K562 (cell line): Measurements from ENCODE around the gene ZNF296. TPM values are rescaled to one million over a fixed set of nuclear protein-coding genes. Genes with fewer than 3 reads are reported as not detected.
A peak's percentile ranks its signal among the peaks of the same experiment; 100 is the strongest.

Experiments used
- ARID1B ChIP-seq: fragments of 450-650 bp; IDR thresholded peaks from 2 replicates; pipeline ENCODE4 v1.6.1; 2016; ENCODE audit warnings: antibody characterized with exemption, mild to moderate bottlenecking, inconsistent platforms
- ATF2 ChIP-seq: sonication (generic); formaldehyde crosslinking; IDR thresholded peaks from 2 replicates; pipeline ENCODE4 v1.8.1; 2022; ENCODE audit warnings: missing genetic modification reagents
- CBFA2T2 ChIP-seq: fragments of 450-650 bp; conservative IDR thresholded peaks from 2 replicates; pipeline ENCODE4 v1.6.1; 2017; ENCODE audit warnings: mild to moderate bottlenecking
- CSDE1 ChIP-seq, 2 experiments: fragments of 450-650 bp; IDR thresholded peaks; 2 replicates each; pipeline ENCODE4 v1.6.1; 2016; ENCODE audit warnings: mild to moderate bottlenecking in 1 of 2
- CXXC5 ChIP-seq: fragments of 250-450 bp; sonication (Bioruptor Pico); IDR thresholded peaks from 2 replicates; pipeline ENCODE4 v1.8.0; 2022; ENCODE audit warnings: inconsistent platforms, mild to moderate bottlenecking, moderate library complexity
- GABPB1 ChIP-seq: sonication (generic); formaldehyde crosslinking; IDR thresholded peaks from 2 replicates; pipeline ENCODE4 v1.8.0; 2022; ENCODE audit warnings: mild to moderate bottlenecking, missing genetic modification reagents
- KAT7 ChIP-seq: sonication (generic); formaldehyde crosslinking; IDR thresholded peaks from 2 replicates; pipeline ENCODE4 v1.8.0; 2022; ENCODE audit warnings: missing genetic modification reagents, mild to moderate bottlenecking, borderline replicate concordance
- KDM5B ChIP-seq: fragments of 200-600 bp; sonication (generic); IDR thresholded peaks from 2 replicates; pipeline ENCODE4 v1.6.1; 2012; ENCODE audit warnings: low read depth, mild to moderate bottlenecking, moderate library complexity, low read length, control low read depth, inconsistent platforms; ENCODE audit not compliant: insufficient replicate concordance
- MTF1 ChIP-seq: fragments of 250-450 bp; sonication (Bioruptor Pico); IDR thresholded peaks from 2 replicates; pipeline ENCODE4 v1.9.0; 2021; ENCODE audit warnings: moderate library complexity, mild to moderate bottlenecking, inconsistent platforms, borderline replicate concordance
- NFE2L1 ChIP-seq: fragments of 450-650 bp; IDR thresholded peaks from 2 replicates; pipeline ENCODE4 v1.6.1; 2016; ENCODE audit warnings: missing genetic modification characterization, low read depth, mild to moderate bottlenecking, missing compliant biosample characterization, moderate library complexity, borderline replicate concordance
- PBX2 ChIP-seq, 2 experiments: IDR thresholded peaks in 1 of 2; conservative IDR thresholded peaks in 1 of 2; 2 replicates each; pipeline ENCODE4 v1.6.1; 2016; ENCODE audit warnings: low read depth in 2 of 2, mild to moderate bottlenecking in 1 of 2, missing compliant biosample characterization in 1 of 2, missing genetic modification characterization in 1 of 2, moderate library complexity in 1 of 2
- SETDB1 ChIP-seq: IDR thresholded peaks from one replicate; pipeline ENCODE4 v1.6.1; 2012; ENCODE audit warnings: low read length, control low read depth, inconsistent platforms
- TCFL5 ChIP-seq: fragments of 250-450 bp; sonication (Bioruptor Pico); conservative IDR thresholded peaks from 2 replicates; pipeline ENCODE4 v1.6.1; 2021; ENCODE audit warnings: mild to moderate bottlenecking, moderate library complexity, matching md5 sums
- THRA ChIP-seq: fragments of 450-650 bp; IDR thresholded peaks from 2 replicates; pipeline ENCODE4 v1.6.1; 2017; ENCODE audit warnings: mild to moderate bottlenecking, moderate library complexity
- U2AF2 ChIP-seq: fragments of 200-400 bp; formaldehyde crosslinking; optimal IDR thresholded peaks from 2 replicates; pipeline ENCODE3; 2017; ENCODE audit warnings: low read depth, mild to moderate bottlenecking, low read length
- ZBTB34 ChIP-seq: fragments of 250-450 bp; sonication (Bioruptor Pico); IDR thresholded peaks from 2 replicates; pipeline ENCODE4 v1.8.0; 2021; ENCODE audit warnings: mild to moderate bottlenecking, moderate library complexity
- ZKSCAN1 ChIP-seq: fragments of 150-350 bp; IDR thresholded peaks from 2 replicates; pipeline ENCODE4 v1.6.1; 2016; ENCODE audit warnings: low read depth, low read length
- ZNF445 ChIP-seq: fragments of 250-450 bp; sonication (Bioruptor Pico); IDR thresholded peaks from 2 replicates; pipeline ENCODE4 v1.4.0; 2020; ENCODE audit warnings: low read depth, mild to moderate bottlenecking, moderate library complexity
- ZNF584 ChIP-seq: fragments of 200-800 bp; sonication (Bioruptor generic); IDR thresholded peaks from 2 replicates; pipeline ENCODE4 v1.6.1; 2016; ENCODE audit warnings: low read depth, mild to moderate bottlenecking, missing genetic modification characterization, missing compliant biosample characterization
- ZNF707 ChIP-seq: fragments of 250-450 bp; sonication (Bioruptor Pico); conservative IDR thresholded peaks from 2 replicates; pipeline ENCODE4 v1.8.0; 2022; ENCODE audit warnings: inconsistent platforms, mild to moderate bottlenecking, moderate library complexity
- polyA plus RNA-seq, 8 experiments: library from polyadenylated mRNA; depleted of rRNA in 4 of 8; stranded (reverse) in 5 of 8; unstranded in 3 of 8; fragments of >200 nt; fragmentation: Nextera tagmentation in 2 of 8; fragmentation: Illumina TruSeq in 1 of 8; extraction: Ambion mirVana in 2 of 8; extraction: Trizol in 1 of 8; gene quantifications; 2 replicates each; pipeline versions ENCODE4 v1.2.1 to v1.2.3, GENCODE V29; 2011 to 2014; ENCODE audit warnings: inconsistent platforms in 1 of 8, missing spikeins in 1 of 8
- total RNA-seq, 7 experiments: library from RNA; depleted of rRNA in 6 of 7; stranded (reverse); fragments of >200 nt in 6 of 7; fragmentation: Illumina TruSeq in 2 of 7; extraction: Trizol in 2 of 7; gene quantifications; 2 replicates each; pipeline versions ENCODE4 v1.2.1 to v1.2.3, GENCODE V29; 2011 to 2021; ENCODE audit warnings: low replicate concordance in 1 of 7

The ZNF296 gene
- total and polyA plus RNA-seq, 9 of the 15 experiments (the other 6 are each of a cell fraction or from before 2014, with no cell fraction given): 0.03 to 8.8 (median 0.47) TPM; not detected in 1

- TF ChIP-seq CXXC5 (CRISPR knock-in tag) (peak; percentile 95), ATF2 (CRISPR knock-in tag) (no peak), CSDE1 (IDR thresholded peaks at IDR 0.05) (no peak; a peak in 1 of 4 replicates), TCFL5 (CRISPR knock-in tag) (no peak), CBFA2T2 (no peak), MTF1 (CRISPR knock-in tag) (no peak), U2AF2 (no peak), ZNF584 (CRISPR knock-in tag) (no peak), NFE2L1 (tag) (no peak), KAT7 (CRISPR knock-in tag) (peak; percentile 97; the same call in 1 of the 2 replicates), GABPB1 (peak; percentile 99), ZBTB34 (CRISPR knock-in tag) (no peak), ZNF707 (CRISPR knock-in tag) (0 out of 2 replicates have a peak, but pooled peaks have one; percentile 15), SETDB1 (no peak), THRA (no peak), PBX2 (CRISPR knock-in tag; IDR thresholded peaks at IDR 0.05; ENCODE audit: low read depth) (no peak), PBX2 (tag; conservative IDR thresholded peaks at IDR 0.05; ENCODE audit: low read depth) (peak; percentile 95), KDM5B (peak; percentile 77), ARID1B (no peak), ZKSCAN1 (peak; percentile 64; the same call in 1 of the 2 replicates), ZNF445 (CRISPR knock-in tag) (no peak)
These were observed 3.0 kb upstream of the ZNF296 start, which contains the start of gene GEMIN7 (continued) for GRCh38 chr19:45079063-45079910.
